PC-9 (cell line): Measurements from ENCODE around the gene CPAMD8. TPM values are rescaled to one million over a fixed set of nuclear protein-coding genes. Genes with fewer than 3 reads are reported as not detected.

Experiments used
- BruUV-seq: library from RNA; stranded (reverse); fragments of 400-500 nt; replicated peaks from 2 replicates; lab custom pipeline; 2021; lab: Mats Ljungman, UMichigan
- CTCF ChIA-PET: fragments of 300-600 bp; sonication (Branson Sonifier 250); formaldehyde crosslinking; loops from one replicate; lab custom pipeline; 2022; ENCODE audit warnings: antibody characterized with exemption; lab: Charles Lee
- POLR2A ChIA-PET: fragments of 300-600 bp; sonication (Branson Sonifier 250); formaldehyde crosslinking; loops from one replicate; lab custom pipeline; 2022; ENCODE audit warnings: antibody characterized with exemption; ENCODE audit not compliant: unreplicated experiment; lab: Charles Lee
- DNase-seq, 2 experiments: peaks; one replicate each; pipeline versions ENCODE4 v3.0.0 to v3.0.0-alpha.2; 2015 to 2022; ENCODE audit warnings: mixed read lengths in 1 of 2
- H2AFZ ChIP-seq: fragments of 200-600 bp; sonication (generic); 2 replicates; pipeline ENCODE4 v1.8.1; 2017; ENCODE audit warnings: antibody characterized with exemption
- H3F3A ChIP-seq: fragments of 200-600 bp; sonication (generic); 2 replicates; pipeline ENCODE4 v1.8.1; 2017; ENCODE audit warnings: antibody characterized with exemption, mild to moderate bottlenecking, low read depth; ENCODE audit not compliant: insufficient read depth
- H3K27ac ChIP-seq: fragments of 200-600 bp; sonication (generic); 2 replicates; pipeline ENCODE4 v1.6.1; 2016; ENCODE audit warnings: mixed run types
- H3K27me3 ChIP-seq: fragments of 200-600 bp; sonication (generic); 2 replicates; pipeline ENCODE4 v1.6.1; 2016; ENCODE audit warnings: low read depth, mixed run types; ENCODE audit not compliant: insufficient read depth
- H3K36me3 ChIP-seq: fragments of 200-600 bp; sonication (generic); 2 replicates; pipeline ENCODE4 v1.6.1; 2016; ENCODE audit warnings: low read depth, mixed run types
- H3K4me1 ChIP-seq: fragments of 200-600 bp; sonication (generic); replicated peaks from 2 replicates; pipeline ENCODE4 v1.6.1; 2016; ENCODE audit warnings: mixed run types; ENCODE audit not compliant: insufficient read depth
- H3K4me2 ChIP-seq: fragments of 200-600 bp; sonication (generic); 2 replicates; pipeline ENCODE4 v1.6.1; 2017; ENCODE audit warnings: mixed run types
- H3K4me3 ChIP-seq: fragments of 200-600 bp; sonication (generic); 2 replicates; pipeline ENCODE4 v1.6.1; 2016; ENCODE audit warnings: mixed run types
- H3K79me2 ChIP-seq: fragments of 200-600 bp; sonication (generic); 2 replicates; pipeline ENCODE4 v1.6.1; 2017; ENCODE audit warnings: low read depth, mixed run types
- H3K9me2 ChIP-seq: fragments of 200-600 bp; sonication (generic); 2 replicates; pipeline ENCODE4 v1.8.1; 2017; ENCODE audit warnings: mild to moderate bottlenecking; ENCODE audit not compliant: insufficient read depth
- H3K9me3 ChIP-seq: fragments of 200-600 bp; sonication (generic); 2 replicates; pipeline ENCODE4 v1.8.1; 2016; ENCODE audit warnings: low read depth; ENCODE audit not compliant: insufficient read depth
- H4K20me1 ChIP-seq: fragments of 200-600 bp; sonication (generic); 2 replicates; pipeline ENCODE4 v1.8.1; 2017; ENCODE audit not compliant: insufficient read depth
- EZH2 ChIP-seq: fragments of 200-600 bp; sonication (generic); IDR thresholded peaks from 2 replicates; pipeline ENCODE4 v1.8.0; 2017; ENCODE audit warnings: antibody characterized with exemption, low read depth
- intact Hi-C: fragments of 100-400 bp; cut with micrococcal nuclease; formaldehyde crosslinking; loops from one replicate; pipeline ENCODE4 v1.10.0; 2022; ENCODE audit not compliant: unreplicated experiment
- total RNA-seq: library from RNA; stranded (reverse); gene quantifications from 2 replicates; pipeline ENCODE4 v1.2.3, GENCODE V29; 2021
- TF ChIP-seq, protein P1 (sequence below): fragments of 200-600 bp; sonication (generic); conservative IDR thresholded peaks from 2 replicates; pipeline ENCODE4 v1.6.1; 2017; ENCODE audit warnings: mixed run types, antibody characterized with exemption, mild to moderate bottlenecking, moderate library complexity

CPAMD8 gene
- total RNA-seq, 1 experiment from 2014 or later, result 25.8 TPM

GRCh38 chr19:16898361-16899015 is 128.1 kb downstream of the CPAMD8 start:
- peaks cover 34% of the 10 kb centered on the region for H3F3A ChIP-seq
- no peak for DNase-seq
- no peak overlapping the region for H2AFZ ChIP-seq
- H3K36me3 ChIP-seq, result no peaks in the 10 kb centered on the region
- intact Hi-C loops, result loop anchor here (2.0 kb wide), 1 partner anchor 120 kb away; no protein-coding TSS in a partner anchor
- no peaks in the 10 kb centered on the region for H3K79me2 ChIP-seq
- TF ChIP-seq EZH2, result no peak
- H3K27me3 ChIP-seq, result no peaks in the 10 kb centered on the region
- no peaks in the 10 kb centered on the region for H3K9me2 ChIP-seq
- H3K4me2 ChIP-seq, result no peak overlapping the region
- no peaks in the 10 kb centered on the region for H4K20me1 ChIP-seq
- CTCF ChIA-PET, result no interaction called here
- H3K27ac ChIP-seq, result no peak overlapping the region
- POLR2A ChIA-PET, result no interaction called here
- H3K4me1 ChIP-seq, result peaks cover 3% of the 10 kb centered on the region; the same call in 1 of the 2 replicates
- H3K4me3 ChIP-seq, result no peak overlapping the region
- BruUV-seq, result no TSS peak
- H3K9me3 ChIP-seq, result no peaks in the 10 kb centered on the region

GRCh38 chr19:16897856-16898161 is 128.8 kb downstream of the CPAMD8 start:
- Histone ChIP-seq H3K79me2 (no peaks in the 10 kb centered on the region), H2AFZ (no peak overlapping the region), H3K36me3 (no peaks in the 10 kb centered on the region), H3K4me2 (no peak overlapping the region), H3K4me1 (peaks cover 3% of the 10 kb centered on the region; the same call in 1 of the 2 replicates), H4K20me1 (no peaks in the 10 kb centered on the region), H3K27me3 (no peaks in the 10 kb centered on the region), H3K27ac (no peak overlapping the region), H3F3A (peaks cover 34% of the 10 kb centered on the region), H3K9me3 (no peaks in the 10 kb centered on the region), H3K9me2 (no peaks in the 10 kb centered on the region), H3K4me3 (no peak overlapping the region)
- ChIA-PET POLR2A (no interaction called here), CTCF (no interaction called here)
- no TSS peak for BruUV-seq
- TF ChIP-seq EZH2, result no peak
- TF ChIP-seq, protein P1, sequence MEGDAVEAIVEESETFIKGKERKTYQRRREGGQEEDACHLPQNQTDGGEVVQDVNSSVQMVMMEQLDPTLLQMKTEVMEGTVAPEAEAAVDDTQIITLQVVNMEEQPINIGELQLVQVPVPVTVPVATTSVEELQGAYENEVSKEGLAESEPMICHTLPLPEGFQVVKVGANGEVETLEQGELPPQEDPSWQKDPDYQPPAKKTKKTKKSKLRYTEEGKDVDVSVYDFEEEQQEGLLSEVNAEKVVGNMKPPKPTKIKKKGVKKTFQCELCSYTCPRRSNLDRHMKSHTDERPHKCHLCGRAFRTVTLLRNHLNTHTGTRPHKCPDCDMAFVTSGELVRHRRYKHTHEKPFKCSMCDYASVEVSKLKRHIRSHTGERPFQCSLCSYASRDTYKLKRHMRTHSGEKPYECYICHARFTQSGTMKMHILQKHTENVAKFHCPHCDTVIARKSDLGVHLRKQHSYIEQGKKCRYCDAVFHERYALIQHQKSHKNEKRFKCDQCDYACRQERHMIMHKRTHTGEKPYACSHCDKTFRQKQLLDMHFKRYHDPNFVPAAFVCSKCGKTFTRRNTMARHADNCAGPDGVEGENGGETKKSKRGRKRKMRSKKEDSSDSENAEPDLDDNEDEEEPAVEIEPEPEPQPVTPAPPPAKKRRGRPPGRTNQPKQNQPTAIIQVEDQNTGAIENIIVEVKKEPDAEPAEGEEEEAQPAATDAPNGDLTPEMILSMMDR, result no peak
- intact Hi-C loops, result loop anchor here (2.0 kb wide), 1 partner anchor 119 kb away; no protein-coding TSS in a partner anchor
- DNase-seq, result no peak

DNA sequence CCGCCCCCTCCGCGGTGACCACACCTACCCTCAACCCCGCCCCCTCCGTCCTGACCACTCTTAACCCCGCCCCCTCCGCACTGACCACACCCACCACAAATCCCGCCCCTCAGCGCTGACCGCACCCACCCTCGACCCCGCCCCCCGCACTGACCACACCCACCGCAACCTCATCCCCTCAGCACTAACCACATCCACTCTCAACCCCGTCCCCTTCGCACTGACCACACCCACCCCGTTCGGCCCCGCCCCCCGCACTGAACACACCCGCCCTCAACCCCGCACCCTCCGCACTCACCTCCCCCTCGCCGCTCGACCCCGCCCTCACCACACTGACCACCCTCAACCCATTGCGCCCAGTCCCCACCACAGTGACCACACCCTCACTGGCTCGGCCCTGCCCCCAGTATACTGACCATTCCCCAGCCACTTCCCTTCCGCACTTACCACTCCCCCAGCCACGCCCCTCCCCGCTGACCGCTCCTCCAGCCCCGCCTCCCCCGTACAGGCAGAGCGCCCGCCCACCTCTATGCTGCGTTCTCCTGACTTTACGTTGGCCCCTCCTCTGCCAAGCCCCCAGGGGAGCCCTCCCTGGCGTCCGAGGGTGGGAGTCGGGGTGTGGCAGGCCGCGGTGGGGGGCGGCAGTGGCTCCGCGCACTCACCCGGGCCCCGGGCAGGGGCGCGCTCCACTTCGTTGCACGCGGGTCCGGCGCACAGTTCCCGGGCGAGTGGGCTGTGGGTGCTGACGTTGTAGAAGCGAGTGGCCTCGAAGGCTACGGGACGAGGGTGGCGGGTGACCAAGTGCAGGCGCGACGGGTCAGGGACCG is 129.4 kb downstream of the CPAMD8 start:
- CTCF ChIA-PET, result no interaction called here
- DNase-seq, result peak in 1 of 2 experiments; percentile 41
- H3K4me3 ChIP-seq, result 0 out of 2 replicates have a peak overlapping the region, but pooled peaks have one; percentile 10
- peaks cover 34% of the 10 kb centered on the region for H3F3A ChIP-seq
- H3K4me2 ChIP-seq, result peak overlapping the region; percentile 51
- H3K27me3 ChIP-seq, result no peaks in the 10 kb centered on the region
- H4K20me1 ChIP-seq, result no peaks in the 10 kb centered on the region
- no TSS peak for BruUV-seq
- H3K9me2 ChIP-seq, result no peaks in the 10 kb centered on the region
- H3K79me2 ChIP-seq, result no peaks in the 10 kb centered on the region
- intact Hi-C loops, result no loop called here
- H3K4me1 ChIP-seq, result peaks cover 3% of the 10 kb centered on the region; the same call in 1 of the 2 replicates
- no peaks in the 10 kb centered on the region for H3K36me3 ChIP-seq
- H3K9me3 ChIP-seq, result no peaks in the 10 kb centered on the region
- H3K27ac ChIP-seq, result no peak overlapping the region
- POLR2A ChIA-PET, result no interaction called here
- no peak for TF ChIP-seq EZH2
- TF ChIP-seq, protein P1, result no peak
- no peak overlapping the region for H2AFZ ChIP-seq
